GM12878 (cell line): ENCODE data around the gene PLSCR3. TPM values are rescaled to one million over a fixed set of nuclear protein-coding genes. Genes with fewer than 3 reads are reported as not detected.

ENCODE experiments used
- ATAC-seq: fragments of 200-7000 bp; cut with Tn5 transposase; 3 replicates; pipeline ENCODE4 v1.9.1; 2020; ENCODE audit warnings: mild to moderate bottlenecking, moderate library complexity
- BruUV-seq: library from RNA; stranded (reverse); fragments of 400-500 nt; replicated peaks from 2 replicates; lab custom pipeline; 2021; lab: Mats Ljungman, UMichigan
- CTCF ChIA-PET: fragments of 300-600 bp; sonication (Branson Sonifier 250); formaldehyde crosslinking; extraction: SDS; loops from one replicate; lab custom pipeline; 2021; ENCODE audit warnings: inconsistent platforms; lab: Yijun Ruan, JAX
- POLR2A ChIA-PET: fragments of 350-600 bp; formaldehyde crosslinking; extraction: SDS; loops from one replicate; lab custom pipeline; 2021; ENCODE audit warnings: inconsistent platforms; lab: Charles Lee
- RAD21 ChIA-PET: fragments of 300-600 bp; sonication (Branson Sonifier 250); formaldehyde crosslinking; loops from one replicate; lab custom pipeline; 2023; ENCODE audit warnings: antibody characterized with exemption; ENCODE audit not compliant: unreplicated experiment; lab: Charles Lee
- SMC1A ChIA-PET: fragments of 300-600 bp; sonication (Branson Sonifier 250); formaldehyde crosslinking; loops from one replicate; lab custom pipeline; 2023; ENCODE audit not compliant: unreplicated experiment, uncharacterized antibody; lab: Charles Lee
- DNase-seq: peaks from one replicate; pipeline ENCODE4 v3.0.0-alpha.2; 2011; ENCODE audit warnings: low read depth, low spot score
- FAIRE-seq: peaks from 3 replicates; lab custom pipeline; 2011; peaks lifted over from hg19 to GRCh38; lab: Jason Lieb, UNC
- H2AFZ ChIP-seq: 2 replicates; pipeline ENCODE4 v1.6.0; 2011; ENCODE audit warnings: low read depth, low read length, control low read depth; ENCODE audit not compliant: control insufficient read depth
- H3K27ac ChIP-seq: 2 replicates; pipeline ENCODE4 v1.5.1; 2011; ENCODE audit warnings: control low read depth; ENCODE audit not compliant: control insufficient read depth, insufficient read depth
- H3K27me3 ChIP-seq, 2 experiments: replicated peaks in 1 of 2; 2 replicates each; pipeline versions ENCODE4 v1.6.0 to v1.6.1; 2011; ENCODE audit warnings: low read length in 1 of 2; ENCODE audit not compliant: control insufficient read depth in 2 of 2, insufficient read depth in 2 of 2
- H3K36me3 ChIP-seq, 2 experiments: 2 replicates each; pipeline ENCODE4 v1.5.1; 2011; ENCODE audit warnings: low read length in 1 of 2; ENCODE audit not compliant: control insufficient read depth in 2 of 2, insufficient read depth in 2 of 2
- H3K4me1 ChIP-seq: 2 replicates; pipeline ENCODE4 v1.6.1; 2011; ENCODE audit warnings: mild to moderate bottlenecking, low read length, moderate library complexity, mixed read lengths; ENCODE audit not compliant: control insufficient read depth, insufficient read depth
- H3K4me2 ChIP-seq: 2 replicates; pipeline ENCODE4 v1.6.0; 2011; ENCODE audit warnings: control low read depth; ENCODE audit not compliant: control insufficient read depth, insufficient read depth
- H3K4me3 ChIP-seq: fragments of 200-600 bp; sonication (generic); 2 replicates; pipeline ENCODE4 v1.5.1; 2016
- H3K79me2 ChIP-seq: 2 replicates; pipeline ENCODE4 v1.6.0; 2011; ENCODE audit warnings: low read length; ENCODE audit not compliant: control insufficient read depth, insufficient read depth
- H3K9ac ChIP-seq: 2 replicates; pipeline ENCODE4 v1.8.0; 2011; ENCODE audit warnings: low read length, control low read depth, mixed read lengths; ENCODE audit not compliant: control insufficient read depth, insufficient read depth
- H3K9me3 ChIP-seq: replicated peaks from 3 replicates; pipeline ENCODE4 v1.5.1; 2011; ENCODE audit warnings: mild to moderate bottlenecking, low read length; ENCODE audit not compliant: control insufficient read depth, insufficient read depth
- H4K20me1 ChIP-seq: 2 replicates; pipeline ENCODE4 v1.6.0; 2011; ENCODE audit not compliant: control insufficient read depth, insufficient read depth
- EGR1 ChIP-seq, 2 experiments: IDR thresholded peaks; 1 replicate in 1 of 2; 2 replicates in 1 of 2; pipeline ENCODE4 v1.6.1; 2011 to 2012; ENCODE audit warnings: low read depth in 2 of 2, low read length in 2 of 2, borderline replicate concordance in 1 of 2, mild to moderate bottlenecking in 1 of 2, moderate library complexity in 1 of 2
- HDAC6 ChIP-seq: fragments of 200-600 bp; sonication (generic); IDR thresholded peaks from one replicate; pipeline ENCODE4 v1.8.0; 2017; ENCODE audit warnings: antibody characterized with exemption; ENCODE audit not compliant: unreplicated experiment
- MXI1 ChIP-seq: fragments of 150-350 bp; IDR thresholded peaks from 2 replicates; pipeline ENCODE4 v1.6.1; 2011; ENCODE audit warnings: low read depth, mild to moderate bottlenecking, inconsistent platforms, low read length, improper control_type of control experiment
- NFXL1 ChIP-seq: fragments of 450-650 bp; IDR thresholded peaks from 2 replicates; pipeline ENCODE4 v1.6.1; 2017; ENCODE audit warnings: antibody characterized with exemption, mild to moderate bottlenecking, borderline replicate concordance
- NFYA ChIP-seq: IDR thresholded peaks from 2 replicates; pipeline ENCODE4 v1.6.1; 2011; ENCODE audit warnings: low read depth, mild to moderate bottlenecking, low read length, improper control_type of control experiment, borderline replicate concordance
- NKRF ChIP-seq: fragments of 450-650 bp; conservative IDR thresholded peaks from 2 replicates; pipeline ENCODE4 v1.6.1; 2017; ENCODE audit warnings: mild to moderate bottlenecking, moderate library complexity
- RBBP5 ChIP-seq: fragments of 200-600 bp; sonication (generic); conservative IDR thresholded peaks from 2 replicates; pipeline ENCODE4 v1.6.1; 2016
- SMARCA5 ChIP-seq: fragments of 450-650 bp; IDR thresholded peaks from 2 replicates; pipeline ENCODE4 v1.6.1; 2017; ENCODE audit warnings: mild to moderate bottlenecking
- SRF ChIP-seq, 2 experiments: IDR thresholded peaks; 2 replicates each; pipeline ENCODE4 v1.6.1; 2011; ENCODE audit warnings: low read depth in 2 of 2, low read length in 2 of 2, mild to moderate bottlenecking in 1 of 2, moderate library complexity in 1 of 2
- STAT1 ChIP-seq: fragments of 450-650 bp; conservative IDR thresholded peaks from 2 replicates; pipeline ENCODE4 v1.6.1; 2014; ENCODE audit warnings: antibody characterized with exemption, mild to moderate bottlenecking
- ZNF384 ChIP-seq: IDR thresholded peaks from 2 replicates; pipeline ENCODE4 v1.6.1; 2012; ENCODE audit warnings: low read depth, mild to moderate bottlenecking, low read length, improper control_type of control experiment, borderline replicate concordance
- WGBS: methylation state at CpG from one replicate; pipeline ENCODE4 v1.1.6; 2016; ENCODE audit warnings: low lambda C conversion rate; ENCODE audit not compliant: insufficient replicate concordance, insufficient coverage; ENCODE audit errors: missing lambda C conversion rate; 5-methylcytosine and 5-hydroxymethylcytosine counted together
- in situ Hi-C: fragments of 300-500 bp; cut with MboI; formaldehyde crosslinking; loops from 9 replicates; pipeline ENCODE4 v1.14.3; 2018; ENCODE audit warnings: mixed read lengths
- intact Hi-C: fragments of 100-400 bp; cut with micrococcal nuclease; formaldehyde crosslinking; loops from one replicate; pipeline ENCODE4 v1.14.2; 2022; ENCODE audit not compliant: unreplicated experiment
- polyA plus RNA-seq, 11 experiments: library from polyadenylated mRNA; depleted of rRNA in 4 of 11; unstranded in 6 of 11; stranded (reverse) in 5 of 11; fragments of >200 nt; fragmentation: Nextera tagmentation in 4 of 11; fragmentation: Illumina TruSeq in 1 of 11; extraction: Ambion mirVana in 4 of 11; extraction: Trizol in 1 of 11; gene quantifications; 1 replicate in 1 of 11; 2 replicates in 10 of 11; pipeline versions ENCODE4 v1.2.1 to v1.2.3, GENCODE V29; 2011 to 2016; ENCODE audit warnings: inconsistent platforms in 2 of 11, missing spikeins in 2 of 11, low read depth in 1 of 11
- total RNA-seq, 4 experiments: library from RNA; depleted of rRNA in 3 of 4; stranded (reverse); fragments of >200 nt in 3 of 4; fragmentation: Illumina TruSeq in 1 of 4; extraction: Trizol in 1 of 4; gene quantifications; 2 replicates each; pipeline versions ENCODE4 v1.2.1 to v1.2.3, GENCODE V29; 2013 to 2021

Gene PLSCR3
- total and polyA plus RNA-seq, 10 of the 15 experiments (the other 5 are each of a cell fraction or from before 2014, with no cell fraction given): 9.9 to 51.4 (median 43.4) TPM

GRCh38 chr17:7405350-7406234 is 11.3 kb upstream of the PLSCR3 start:
- no peak for FAIRE-seq
- ChIA-PET SMC1A (no interaction called here), CTCF (interaction anchor here (0.6 to 0.8 kb wide), 2 partner anchors 50 to 63 kb away, joined by 3 to 4 read pairs; no protein-coding TSS in a partner anchor), POLR2A (interaction anchor here (0.6 to 1.8 kb wide), 2 partner anchors 34 to 121 kb away, joined by 3 to 14 read pairs; partner anchors contain the start of gene FGF11), RAD21 (no interaction called here)
- H3K4me3 ChIP-seq: peak overlapping the region; percentile 85; the same call in 1 of the 2 replicates
- no peaks in the 10 kb centered on the region for H3K36me3 ChIP-seq
- in situ Hi-C loops (no loop called here), intact Hi-C loops (no loop called here)
- WGBS: 37% methylated on average over 19 of the region's 38 CpGs
- H3K9me3 ChIP-seq: no peaks in the 10 kb centered on the region
- DNase-seq: no peak
- no peak for TF ChIP-seq NFXL1
- TF ChIP-seq SRF (IDR thresholded peaks at IDR 0.05; ENCODE audit: low read depth in 2 of 2, low read length in 2 of 2): no peak
- no peak for TF ChIP-seq RBBP5
- TF ChIP-seq HDAC6: no peak
- TF ChIP-seq EGR1 (IDR thresholded peaks at IDR 0.05; ENCODE audit: borderline replicate concordance in 1 of 2, low read depth in 2 of 2, low read length in 2 of 2): no peak
- no peak for TF ChIP-seq STAT1
- TF ChIP-seq NKRF: no peak
- no peak for TF ChIP-seq ZNF384
- TF ChIP-seq SMARCA5: no peak
- no peak for TF ChIP-seq MXI1
- TF ChIP-seq NFYA: no peak
- peaks cover 3% of the 10 kb centered on the region; the same call in 1 of the 2 replicates for H3K4me1 ChIP-seq
- BruUV-seq: no TSS peak
- peak overlapping the region; percentile 96; the same call in 1 of the 2 replicates for H2AFZ ChIP-seq
- H3K27ac ChIP-seq: no peak overlapping the region
- ATAC-seq: no peak
- H3K79me2 ChIP-seq: peaks cover 2% of the 10 kb centered on the region
- no peak overlapping the region for H3K9ac ChIP-seq
- H4K20me1 ChIP-seq: no peaks in the 10 kb centered on the region
- peak overlapping the region; percentile 72 for H3K4me2 ChIP-seq
- H3K27me3 ChIP-seq: peaks cover 0 to 6% of the 10 kb centered on the region in 2 experiments; a peak in 2 of 4 replicates
